ENCODE results near the gene CHIA.

DNA sequence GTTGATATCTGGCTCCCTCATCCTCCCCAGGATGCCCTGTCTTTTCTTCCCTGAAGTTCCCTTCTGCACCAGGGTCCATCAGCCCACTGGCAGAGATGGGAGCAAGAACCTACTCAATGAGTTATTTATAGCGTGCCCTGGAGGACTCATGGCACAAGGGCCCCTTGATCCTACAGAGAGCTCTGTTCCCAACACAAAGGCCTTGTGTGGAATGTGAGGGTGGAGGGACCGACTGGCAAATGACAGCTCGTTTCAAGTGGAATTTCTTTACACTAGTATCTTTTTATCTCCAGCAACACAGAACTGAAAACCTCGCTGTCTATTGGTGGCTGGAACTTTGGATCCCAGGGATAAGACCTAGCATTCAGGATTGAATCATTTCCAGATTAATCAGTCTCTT, 40.7 kb upstream of the CHIA start:
- TF ChIP-seq, protein P1, sequence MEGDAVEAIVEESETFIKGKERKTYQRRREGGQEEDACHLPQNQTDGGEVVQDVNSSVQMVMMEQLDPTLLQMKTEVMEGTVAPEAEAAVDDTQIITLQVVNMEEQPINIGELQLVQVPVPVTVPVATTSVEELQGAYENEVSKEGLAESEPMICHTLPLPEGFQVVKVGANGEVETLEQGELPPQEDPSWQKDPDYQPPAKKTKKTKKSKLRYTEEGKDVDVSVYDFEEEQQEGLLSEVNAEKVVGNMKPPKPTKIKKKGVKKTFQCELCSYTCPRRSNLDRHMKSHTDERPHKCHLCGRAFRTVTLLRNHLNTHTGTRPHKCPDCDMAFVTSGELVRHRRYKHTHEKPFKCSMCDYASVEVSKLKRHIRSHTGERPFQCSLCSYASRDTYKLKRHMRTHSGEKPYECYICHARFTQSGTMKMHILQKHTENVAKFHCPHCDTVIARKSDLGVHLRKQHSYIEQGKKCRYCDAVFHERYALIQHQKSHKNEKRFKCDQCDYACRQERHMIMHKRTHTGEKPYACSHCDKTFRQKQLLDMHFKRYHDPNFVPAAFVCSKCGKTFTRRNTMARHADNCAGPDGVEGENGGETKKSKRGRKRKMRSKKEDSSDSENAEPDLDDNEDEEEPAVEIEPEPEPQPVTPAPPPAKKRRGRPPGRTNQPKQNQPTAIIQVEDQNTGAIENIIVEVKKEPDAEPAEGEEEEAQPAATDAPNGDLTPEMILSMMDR (IDR thresholded peaks at IDR 0.05) = no peak
- no peak for TF ChIP-seq POLR2A (IDR thresholded peaks at IDR 0.05)
